ENCODE results near the gene ATG4C. TPM values are rescaled to one million over a fixed set of nuclear protein-coding genes. Genes with fewer than 3 reads are reported as not detected.

Gene ATG4C
- total RNA-seq, 1 donor from 2014 or later: 10.5 TPM

DNA sequence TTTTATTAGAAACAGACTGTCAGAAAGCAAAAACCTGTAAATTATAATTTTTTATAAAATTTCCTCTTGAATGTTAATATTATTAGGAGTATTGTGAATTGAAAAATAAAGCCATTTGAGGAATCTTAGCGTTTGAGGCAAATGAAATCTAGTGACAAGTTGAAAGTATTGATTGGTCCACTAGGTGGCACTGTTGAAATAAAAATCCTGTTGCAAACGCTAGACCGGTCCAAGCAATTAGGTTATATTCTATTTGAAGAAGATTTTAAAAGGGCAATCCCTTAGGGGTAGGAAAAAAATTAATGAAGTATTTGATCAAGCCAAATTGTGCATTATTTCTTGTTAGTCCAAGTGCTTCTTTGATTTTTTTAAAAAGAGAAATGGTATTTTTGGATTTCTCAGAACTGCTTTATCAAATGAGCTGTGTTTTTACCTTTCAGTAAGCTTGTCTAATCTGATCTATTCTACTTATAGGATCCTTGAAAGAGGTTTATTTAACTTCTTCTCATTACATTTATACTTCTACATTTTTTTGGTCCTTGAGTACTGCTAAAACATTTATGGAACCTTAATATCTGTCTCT, 57.7 kb downstream of the ATG4C start:
- Mint-ChIP-seq H3K27me3 (ENCODE audit: unreplicated experiment) (no peaks in the 10 kb centered on the region), H3K9me3 (ENCODE audit: unreplicated experiment) (no peaks in the 10 kb centered on the region), H3K4me1 (ENCODE audit: unreplicated experiment) (no peaks in the 10 kb centered on the region), H3K27ac (ENCODE audit: unreplicated experiment) (no peak overlapping the region), H3K36me3 (ENCODE audit: unreplicated experiment) (no peaks in the 10 kb centered on the region), H3K4me3 (ENCODE audit: unreplicated experiment) (no peak overlapping the region)
- DNase-seq (ENCODE audit: extremely low spot score, unreplicated experiment): no peak
- TF ChIP-seq, protein P1, sequence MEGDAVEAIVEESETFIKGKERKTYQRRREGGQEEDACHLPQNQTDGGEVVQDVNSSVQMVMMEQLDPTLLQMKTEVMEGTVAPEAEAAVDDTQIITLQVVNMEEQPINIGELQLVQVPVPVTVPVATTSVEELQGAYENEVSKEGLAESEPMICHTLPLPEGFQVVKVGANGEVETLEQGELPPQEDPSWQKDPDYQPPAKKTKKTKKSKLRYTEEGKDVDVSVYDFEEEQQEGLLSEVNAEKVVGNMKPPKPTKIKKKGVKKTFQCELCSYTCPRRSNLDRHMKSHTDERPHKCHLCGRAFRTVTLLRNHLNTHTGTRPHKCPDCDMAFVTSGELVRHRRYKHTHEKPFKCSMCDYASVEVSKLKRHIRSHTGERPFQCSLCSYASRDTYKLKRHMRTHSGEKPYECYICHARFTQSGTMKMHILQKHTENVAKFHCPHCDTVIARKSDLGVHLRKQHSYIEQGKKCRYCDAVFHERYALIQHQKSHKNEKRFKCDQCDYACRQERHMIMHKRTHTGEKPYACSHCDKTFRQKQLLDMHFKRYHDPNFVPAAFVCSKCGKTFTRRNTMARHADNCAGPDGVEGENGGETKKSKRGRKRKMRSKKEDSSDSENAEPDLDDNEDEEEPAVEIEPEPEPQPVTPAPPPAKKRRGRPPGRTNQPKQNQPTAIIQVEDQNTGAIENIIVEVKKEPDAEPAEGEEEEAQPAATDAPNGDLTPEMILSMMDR (IDR thresholded peaks at IDR 0.05): peak; percentile 76

DNA sequence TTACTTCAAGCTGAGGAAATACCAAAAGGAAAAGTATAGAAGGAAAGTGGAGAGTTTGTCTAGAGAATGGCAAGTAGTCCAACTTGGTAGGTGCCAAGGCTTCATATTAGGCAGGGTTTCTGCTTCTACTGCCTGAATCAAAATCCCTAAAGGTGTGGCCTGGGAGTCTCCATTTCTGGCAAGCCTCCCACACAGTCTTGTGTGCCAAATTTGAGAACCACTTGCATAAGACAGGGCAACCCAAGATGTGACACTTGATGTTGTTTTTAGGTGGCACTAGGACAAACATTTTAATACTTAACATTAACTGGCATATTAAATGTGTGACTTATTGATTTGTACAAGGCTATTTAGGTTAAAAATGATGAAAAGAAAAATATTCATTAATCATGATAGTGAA, 60.1 kb downstream of the ATG4C start:
- H3K27ac Mint-ChIP-seq (ENCODE audit: unreplicated experiment): no peak overlapping the region
- TF ChIP-seq, protein P1 (IDR thresholded peaks at IDR 0.05): no peak
- no peaks in the 10 kb centered on the region for H3K27me3 Mint-ChIP-seq (ENCODE audit: unreplicated experiment)
- no peaks in the 10 kb centered on the region for H3K36me3 Mint-ChIP-seq (ENCODE audit: unreplicated experiment)
- H3K4me1 Mint-ChIP-seq (ENCODE audit: unreplicated experiment): no peaks in the 10 kb centered on the region
- no peak overlapping the region for H3K4me3 Mint-ChIP-seq (ENCODE audit: unreplicated experiment)
- DNase-seq (ENCODE audit: extremely low spot score, unreplicated experiment): no peak
- H3K9me3 Mint-ChIP-seq (ENCODE audit: unreplicated experiment): no peaks in the 10 kb centered on the region

DNA sequence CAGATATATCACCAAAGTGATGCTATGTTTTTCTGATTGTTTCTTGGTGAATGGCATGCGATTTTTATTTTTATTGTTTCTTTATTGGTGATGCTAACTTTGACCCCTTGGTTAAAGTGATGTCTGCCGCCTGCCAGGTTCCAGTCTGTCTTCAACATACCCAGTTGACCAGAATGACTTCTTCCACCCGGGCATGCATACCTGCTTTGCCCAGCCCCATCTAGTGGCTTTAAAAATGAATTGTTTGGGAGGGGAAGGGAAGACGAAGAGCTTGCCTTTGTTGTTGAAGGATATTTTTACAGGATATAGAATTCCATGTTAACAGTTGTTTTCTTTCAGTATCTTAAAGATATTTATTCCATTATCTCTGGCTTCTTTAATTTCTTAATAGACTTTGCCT, 65.1 kb downstream of the ATG4C start:
- Mint-ChIP-seq H3K27me3 (ENCODE audit: unreplicated experiment) (no peaks in the 10 kb centered on the region), H3K27ac (ENCODE audit: unreplicated experiment) (no peak overlapping the region), H3K36me3 (ENCODE audit: unreplicated experiment) (peaks cover 9% of the 10 kb centered on the region), H3K9me3 (ENCODE audit: unreplicated experiment) (no peaks in the 10 kb centered on the region), H3K4me1 (ENCODE audit: unreplicated experiment) (peaks cover 5% of the 10 kb centered on the region), H3K4me3 (ENCODE audit: unreplicated experiment) (no peak overlapping the region)
- DNase-seq (ENCODE audit: extremely low spot score, unreplicated experiment): no peak
- TF ChIP-seq, protein P1 (IDR thresholded peaks at IDR 0.05): peak; percentile 23

DNA sequence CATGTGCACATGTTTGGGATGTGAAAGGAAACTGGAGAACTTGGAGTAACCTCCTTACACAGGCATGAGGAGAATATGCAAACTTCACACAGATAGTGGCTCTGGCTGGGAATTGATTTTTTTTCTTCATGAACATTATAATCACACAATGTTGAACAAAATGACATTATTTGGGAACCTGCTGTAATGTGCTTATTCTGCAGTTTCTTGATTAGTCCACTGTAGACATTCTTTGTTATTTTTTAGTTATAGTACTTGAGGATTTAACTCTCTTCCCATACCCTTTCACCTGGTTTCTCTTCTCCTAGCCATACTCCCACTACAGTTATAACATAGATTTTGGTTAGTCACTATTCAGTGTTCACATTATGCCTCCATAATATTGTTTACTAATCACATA, 68.3 kb downstream of the ATG4C start:
- Mint-ChIP-seq H3K27me3 (ENCODE audit: unreplicated experiment) (no peaks in the 10 kb centered on the region), H3K27ac (ENCODE audit: unreplicated experiment) (no peak overlapping the region), H3K9me3 (ENCODE audit: unreplicated experiment) (no peaks in the 10 kb centered on the region), H3K4me3 (ENCODE audit: unreplicated experiment) (no peak overlapping the region), H3K36me3 (ENCODE audit: unreplicated experiment) (peaks cover 9% of the 10 kb centered on the region), H3K4me1 (ENCODE audit: unreplicated experiment) (peaks cover 5% of the 10 kb centered on the region)
- TF ChIP-seq, protein P1 (IDR thresholded peaks at IDR 0.05): no peak
- DNase-seq (ENCODE audit: extremely low spot score, unreplicated experiment): no peak

DNA sequence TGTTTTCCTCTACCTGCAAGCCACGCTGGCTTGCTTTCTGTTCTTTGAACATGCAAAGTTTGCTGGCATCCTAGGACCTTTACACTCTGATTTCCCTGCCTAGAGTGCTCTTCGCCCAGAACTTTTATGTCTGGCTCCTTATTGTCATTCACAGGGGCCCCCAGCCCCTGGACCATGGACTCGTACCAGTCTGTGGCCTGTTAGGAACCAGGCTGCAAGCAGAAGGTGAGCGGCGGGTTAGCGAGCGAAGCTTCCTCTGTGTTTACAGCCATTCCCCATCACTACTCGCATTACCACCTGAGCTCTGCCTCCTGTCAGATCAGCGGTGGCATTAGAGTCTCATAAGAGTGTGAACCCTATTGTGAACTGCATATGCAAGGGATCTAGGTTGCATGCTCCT, 73.0 kb downstream of the ATG4C start:
- no peaks in the 10 kb centered on the region for H3K9me3 Mint-ChIP-seq (ENCODE audit: unreplicated experiment)
- H3K27ac Mint-ChIP-seq (ENCODE audit: unreplicated experiment): no peak overlapping the region
- H3K36me3 Mint-ChIP-seq (ENCODE audit: unreplicated experiment): peaks cover 8% of the 10 kb centered on the region
- no peak for DNase-seq (ENCODE audit: extremely low spot score, unreplicated experiment)
- no peak overlapping the region for H3K4me3 Mint-ChIP-seq (ENCODE audit: unreplicated experiment)
- TF ChIP-seq, protein P1 (IDR thresholded peaks at IDR 0.05): no peak
- H3K4me1 Mint-ChIP-seq (ENCODE audit: unreplicated experiment): no peaks in the 10 kb centered on the region
- H3K27me3 Mint-ChIP-seq (ENCODE audit: unreplicated experiment): no peaks in the 10 kb centered on the region
